NCI-H82 treated with DMSO at 0.1 percent for 48 hours (cell line): ENCODE measurements around the gene GAB4.

Experiments used
- DNase-seq: peaks from one replicate; lab custom pipeline; 2025; ENCODE audit not compliant: unreplicated experiment; lab: John Stamatoyannopoulos, UW

GAB4 gene

GRCh38 chr22:16988257-16988656 is 19.8 kb downstream of the GAB4 start:
- no peak for DNase-seq

GRCh38 chr22:16987822-16988221 is 20.2 kb downstream of the GAB4 start:
- no peak for DNase-seq

GRCh38 chr22:16975155-16975885 is 32.7 kb downstream of the GAB4 start:
- no peak for DNase-seq

GRCh38 chr22:16974298-16975084 is 33.5 kb downstream of the GAB4 start:
- DNase-seq, result no peak

DNA sequence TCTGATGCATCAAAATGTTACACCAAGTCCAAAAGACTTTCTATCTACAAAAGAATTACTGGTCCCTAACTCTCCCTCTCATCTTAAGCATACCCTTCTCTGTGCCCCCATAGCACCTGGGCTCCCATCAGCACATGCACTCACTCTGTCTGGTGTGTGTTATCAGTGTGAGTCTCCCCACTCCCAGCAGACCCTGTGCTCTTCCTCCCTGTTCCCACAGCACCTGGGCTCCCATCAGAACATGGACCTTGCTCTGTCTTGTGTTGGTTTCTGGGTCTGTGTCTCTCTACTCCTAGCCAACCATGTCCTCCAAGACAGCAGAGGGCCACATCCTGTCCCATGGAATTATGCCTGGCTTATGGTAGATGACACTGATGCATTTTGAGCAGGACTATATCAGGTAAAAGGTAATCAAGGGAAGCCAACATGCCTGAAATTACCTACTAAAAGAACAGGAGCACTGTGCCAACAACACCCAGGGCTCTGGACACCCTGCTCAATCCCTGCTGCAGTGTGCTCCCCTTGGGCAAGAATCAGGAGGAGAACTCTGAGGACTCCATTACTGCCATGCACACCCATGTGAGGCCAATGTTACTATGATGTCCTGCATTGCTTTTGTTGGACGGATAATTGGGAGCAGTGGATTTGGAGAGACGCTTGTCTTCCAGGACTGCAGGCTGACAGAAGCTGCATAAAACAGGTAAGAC is 34.3 kb downstream of the GAB4 start:
- no peak for DNase-seq

GRCh38 chr22:16972311-16972710 is 35.7 kb downstream of the GAB4 start:
- no peak for DNase-seq

DNA sequence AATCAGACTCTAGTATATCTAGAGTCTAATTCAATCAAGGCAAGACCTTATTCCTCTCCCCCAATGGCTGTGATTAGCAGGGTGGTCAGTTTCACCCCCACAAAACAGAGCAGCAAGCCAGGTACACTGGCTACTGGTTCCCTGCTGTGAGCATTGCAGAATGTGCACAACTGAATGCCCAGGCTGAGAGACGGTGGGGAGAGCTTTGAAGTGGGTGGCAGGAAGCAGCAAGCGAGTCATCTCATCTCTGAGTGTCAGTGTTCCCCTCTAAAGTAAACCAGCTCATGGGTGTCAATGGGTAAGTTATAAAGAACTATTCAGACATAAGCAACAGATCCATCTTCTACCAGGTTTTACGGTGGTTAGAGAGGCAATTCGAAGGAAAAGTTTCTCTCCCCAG is 37.6 kb downstream of the GAB4 start:
- DNase-seq, result no peak

DNA sequence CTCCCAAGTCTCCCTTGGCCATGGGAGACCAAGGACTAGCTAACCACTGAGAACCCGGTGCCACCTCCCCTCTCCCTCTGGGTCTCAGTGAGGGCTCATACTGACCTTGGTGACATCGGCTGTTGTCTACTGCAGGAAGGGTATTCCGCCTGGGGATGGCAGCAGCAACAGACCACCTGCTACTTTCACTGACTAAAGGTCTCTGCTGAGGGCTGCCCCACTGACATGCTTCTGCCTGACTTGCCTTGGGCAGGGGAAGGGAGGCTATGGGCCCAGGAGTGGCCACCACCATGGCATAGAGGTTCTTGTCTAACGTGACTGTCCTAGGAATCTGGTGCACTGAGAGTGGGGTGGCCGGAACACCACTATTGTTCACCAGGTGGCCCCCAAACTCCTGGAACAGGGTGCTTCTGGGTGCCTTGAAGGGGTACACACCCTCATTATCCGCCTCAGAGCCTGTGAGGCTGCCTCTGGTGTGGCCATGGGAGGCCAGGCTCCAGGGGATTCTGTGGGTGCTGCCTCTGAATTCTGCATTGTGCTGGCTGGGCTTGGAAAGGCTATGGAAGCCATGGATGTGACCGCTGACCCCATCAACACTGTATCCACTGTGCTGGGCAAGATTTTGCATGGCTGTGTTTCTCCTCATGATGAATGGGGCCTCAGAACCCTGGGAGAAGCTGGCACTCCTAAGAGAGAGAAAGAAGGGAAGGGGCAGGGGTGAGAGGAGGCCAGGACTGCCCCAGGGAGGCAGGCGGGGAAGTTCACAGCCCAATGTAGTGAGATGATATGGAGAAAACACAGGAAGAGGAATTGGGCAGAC is 38.3 kb downstream of the GAB4 start:
- no peak for DNase-seq

DNA sequence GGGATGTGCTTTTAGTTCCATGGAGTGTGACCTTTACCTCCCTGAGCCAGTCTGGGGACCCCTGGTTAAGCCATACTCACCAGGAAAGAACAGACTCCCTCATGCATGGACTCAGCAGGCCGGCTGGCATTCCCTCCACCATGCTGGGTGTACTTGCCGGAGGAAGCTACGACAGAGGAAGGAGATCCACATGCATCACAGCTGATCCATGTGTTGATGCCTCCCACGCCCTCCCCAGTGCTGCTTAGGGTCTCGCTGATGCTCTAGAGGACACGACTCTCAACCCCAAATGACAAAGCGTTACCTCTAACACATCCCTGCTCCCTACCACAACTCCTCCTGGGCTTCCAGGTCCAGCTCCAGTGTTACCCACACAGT is 39.8 kb downstream of the GAB4 start:
- no peak for DNase-seq

DNA sequence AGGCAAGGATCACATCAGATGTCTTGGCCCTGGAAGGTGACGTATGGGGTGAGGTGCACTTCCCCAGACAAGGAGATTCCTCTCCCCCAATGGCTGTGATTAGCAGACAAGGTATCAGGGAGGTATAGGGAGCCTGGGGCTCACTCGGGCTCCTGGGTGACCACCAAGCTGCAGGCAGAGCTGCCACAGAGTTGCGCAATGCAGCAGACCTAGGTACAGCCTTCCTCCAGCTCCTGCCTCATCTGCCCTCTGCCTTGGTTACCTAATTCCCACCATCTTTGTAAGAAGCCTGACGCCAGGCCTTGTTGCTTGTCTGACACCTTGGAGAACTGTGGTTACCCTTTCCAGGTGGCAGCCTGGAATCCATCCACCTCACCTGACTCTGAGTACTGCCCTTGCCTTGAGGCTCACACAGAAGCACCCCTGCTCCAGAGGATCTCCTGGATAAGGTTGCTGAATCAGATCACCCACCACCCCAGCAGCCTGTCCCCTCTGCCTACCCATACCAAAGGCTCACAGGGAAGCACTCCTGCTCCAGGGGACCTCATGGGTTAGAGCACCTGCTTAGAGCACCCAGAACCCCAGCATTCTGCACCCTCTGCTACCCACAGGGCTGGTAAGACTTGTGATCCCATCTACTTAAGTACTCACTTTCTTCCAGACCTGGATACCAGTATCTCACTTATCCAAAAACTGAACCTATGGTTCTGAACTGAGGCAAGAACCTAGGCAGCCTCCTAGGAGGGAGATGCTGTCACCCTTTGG is 40.4 kb downstream of the GAB4 start:
- no peak for DNase-seq

- DNase-seq, result no peak
Observed at GRCh38 chr22:16966251-16966650, 41.8 kb downstream of the GAB4 start.

DNA sequence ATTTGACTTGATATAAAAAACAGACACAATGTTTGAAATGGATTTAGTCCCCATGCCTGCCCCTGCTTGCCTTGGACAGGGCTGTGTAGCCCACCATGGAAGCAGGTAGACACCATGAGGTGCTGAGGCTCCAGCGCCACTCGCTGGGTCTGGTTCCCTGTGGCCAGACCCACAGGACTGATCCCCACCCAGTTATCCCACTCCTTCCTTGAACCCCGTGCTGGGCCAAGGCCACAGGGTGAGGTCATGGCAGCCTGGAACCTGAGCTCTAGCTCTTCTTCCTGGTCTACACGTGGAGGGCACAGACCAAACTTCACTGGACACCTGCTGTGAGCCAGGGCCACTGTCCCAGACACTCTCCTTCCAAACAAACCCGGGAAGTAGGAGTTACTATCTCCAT is 42.5 kb downstream of the GAB4 start:
- DNase-seq, result no peak

DNA sequence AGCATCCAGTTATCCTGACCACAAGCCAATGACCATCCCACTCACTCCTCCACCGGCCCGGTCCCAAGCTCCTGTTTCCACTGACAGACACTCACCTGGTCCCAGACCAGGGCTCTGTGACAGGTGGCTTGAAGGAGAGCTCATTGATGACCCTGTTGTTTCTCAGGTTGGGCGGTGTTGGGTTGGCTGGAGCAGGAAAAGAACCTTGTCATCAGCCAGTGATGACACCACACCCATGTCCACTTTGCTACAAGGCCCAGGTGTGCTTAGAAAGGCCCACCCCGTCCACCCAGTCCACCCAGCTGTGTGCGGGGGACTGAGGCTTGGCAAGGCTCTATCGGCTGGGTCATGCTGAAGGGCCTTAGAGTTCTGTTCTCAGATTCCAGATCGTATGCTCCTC is 42.9 kb downstream of the GAB4 start:
- DNase-seq, result no peak

DNA sequence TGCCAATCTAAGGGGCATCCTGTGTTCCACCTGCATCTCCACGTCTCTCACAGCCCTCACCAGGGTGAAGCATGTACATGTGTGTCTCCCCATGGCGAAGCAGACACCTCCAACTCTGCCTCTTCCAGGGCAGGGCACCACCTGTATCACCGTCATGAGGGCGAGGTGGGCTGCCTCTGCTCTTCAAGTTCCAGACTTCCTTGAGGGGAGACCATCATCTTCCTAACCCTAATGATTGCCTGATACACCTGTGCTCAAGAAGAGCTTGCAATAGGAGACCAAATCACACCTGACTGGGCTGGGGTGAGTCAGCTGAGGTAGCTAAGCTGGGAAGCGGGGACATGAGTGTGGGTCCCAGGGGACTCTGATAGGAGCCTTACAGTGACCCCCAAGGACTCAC is 43.7 kb downstream of the GAB4 start:
- no peak for DNase-seq

DNA sequence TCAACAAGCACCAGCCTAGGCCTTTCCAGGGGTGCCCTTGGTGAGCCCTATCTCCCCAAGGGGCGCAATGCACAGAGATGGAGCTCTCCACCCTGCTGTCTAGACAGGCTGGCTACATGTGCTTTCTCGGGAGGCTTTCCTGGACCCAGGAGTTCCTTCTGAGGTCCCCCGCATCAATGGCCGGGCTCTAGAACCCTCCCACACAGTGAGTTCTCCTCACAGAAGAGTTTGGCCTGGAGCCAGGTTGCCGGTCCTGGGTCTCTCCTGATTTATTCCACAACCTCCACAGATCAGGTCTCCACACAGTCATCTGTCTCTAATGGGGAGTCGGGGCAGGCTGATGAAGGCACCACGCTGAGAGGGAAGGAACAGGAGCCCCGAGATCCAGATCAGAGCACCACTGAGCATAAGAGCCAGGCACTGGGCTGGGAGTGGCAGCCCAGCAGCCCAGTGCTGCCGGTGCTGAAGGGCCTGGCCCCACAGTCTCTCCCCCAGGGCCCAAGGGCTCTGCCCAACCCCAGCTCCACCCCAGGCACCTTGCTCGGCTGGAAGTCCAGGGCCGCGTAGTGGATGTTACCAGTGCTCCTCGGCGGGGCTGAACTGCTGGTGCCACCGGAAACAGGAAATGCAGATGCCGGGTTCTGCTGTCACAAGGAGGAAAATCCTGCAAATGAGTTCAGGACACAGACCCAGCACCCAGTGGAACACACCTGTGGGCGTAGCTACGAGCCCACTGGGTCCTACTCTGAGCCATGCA is 44.7 kb downstream of the GAB4 start:
- DNase-seq, result no peak

DNA sequence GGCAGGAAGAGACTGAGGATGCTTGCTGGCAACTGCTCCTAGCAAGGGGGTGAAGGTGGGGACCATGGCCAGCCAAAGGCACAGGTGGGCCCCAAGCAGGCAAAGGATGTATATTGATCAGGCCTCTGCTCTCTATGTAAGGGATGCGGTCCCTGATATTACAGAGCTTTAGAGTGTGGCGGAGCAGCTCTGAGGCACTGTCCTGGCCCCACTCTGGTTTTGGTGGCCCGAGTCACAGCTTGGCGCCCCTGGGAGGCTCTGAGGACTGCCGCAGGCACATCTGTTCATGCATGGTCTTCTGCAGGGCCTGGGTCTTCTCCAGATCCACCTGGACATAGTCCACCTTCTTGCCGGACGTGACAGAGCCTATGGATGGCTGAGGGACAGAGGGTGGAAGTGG is 45.5 kb downstream of the GAB4 start:
- DNase-seq, result no peak

DNA sequence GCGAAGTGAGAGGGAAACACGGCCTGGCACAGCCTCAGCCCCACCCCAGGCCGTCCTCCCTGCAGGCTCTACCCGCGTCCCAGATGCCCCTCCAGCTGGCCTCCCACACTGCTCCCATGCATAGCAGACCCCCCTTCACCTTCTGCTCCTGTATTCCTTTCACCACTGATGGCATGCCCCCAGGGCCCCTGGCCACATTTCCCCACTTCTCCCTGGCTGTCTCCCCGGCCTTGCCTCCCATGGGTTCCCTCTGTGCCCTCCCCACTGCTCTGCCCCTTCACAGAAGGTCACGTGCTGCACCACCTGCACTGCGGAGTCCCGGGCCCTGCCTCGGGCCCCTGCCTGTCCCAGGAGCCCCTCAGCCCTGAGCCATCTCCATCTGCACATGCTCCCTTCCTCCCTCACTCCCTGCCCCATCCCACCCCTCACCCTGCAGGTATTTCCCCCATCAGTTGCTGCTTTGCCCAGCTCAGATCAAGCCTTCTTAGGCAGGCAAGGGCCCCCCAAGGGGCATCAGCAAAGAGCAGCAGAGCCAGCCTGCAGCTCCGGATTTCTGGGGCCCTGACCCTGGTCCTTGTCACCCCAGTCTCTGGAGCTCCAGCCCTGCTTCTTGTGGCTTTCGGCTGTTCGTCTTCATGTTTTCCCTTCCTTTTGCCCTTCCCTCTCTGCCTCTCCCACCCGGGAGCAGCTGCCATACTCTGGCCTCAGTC is 46.4 kb downstream of the GAB4 start:
- no peak for DNase-seq

GRCh38 chr22:16960884-16961249 is 47.2 kb downstream of the GAB4 start:
- DNase-seq, result no peak

DNA sequence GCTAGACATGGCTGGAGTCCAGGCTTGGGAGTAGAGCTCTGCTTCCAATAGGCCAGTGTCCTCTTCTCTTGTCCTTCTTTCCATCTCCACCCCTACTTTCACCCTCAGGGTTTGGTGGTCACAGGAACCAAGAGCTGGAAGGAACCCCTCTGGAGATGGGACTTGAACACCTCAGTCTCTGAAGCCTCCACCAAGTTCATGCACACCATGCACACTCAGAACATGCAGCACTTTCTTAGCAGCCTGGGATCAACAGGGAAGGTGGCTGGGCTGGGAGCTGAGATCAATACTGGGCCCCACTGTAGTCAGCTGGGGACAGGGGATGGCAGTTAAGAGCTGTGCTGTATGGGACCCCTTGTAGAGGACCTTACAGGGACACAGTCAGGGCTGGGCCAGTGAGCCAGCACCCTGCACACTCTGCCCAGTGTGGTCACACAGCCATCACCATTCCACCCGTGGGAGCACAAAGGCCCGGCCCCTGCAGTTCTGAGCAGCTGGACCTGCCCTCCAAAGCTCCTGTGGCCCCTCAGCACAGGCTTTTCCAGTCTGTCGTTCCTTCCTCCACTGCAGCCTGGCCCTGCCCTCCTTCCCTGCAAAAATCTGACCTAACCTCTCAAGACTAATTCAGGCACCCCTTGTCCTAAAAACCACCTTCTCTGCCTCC is 47.7 kb downstream of the GAB4 start:
- DNase-seq, result no peak
